ENCODE measurements around the gene SNX2. TPM values are rescaled to one million over a fixed set of nuclear protein-coding genes. Genes with fewer than 3 reads are reported as not detected.

Gene SNX2
- total RNA-seq, 1 donor from 2014 or later = 57.8 TPM

GRCh38 chr5:122772446-122772845, 2.4 kb upstream of the SNX2 start:
- DNase-seq (ENCODE audit: low read depth, low spot score) = no peak

GRCh38 chr5:122773619-122774018, 1.3 kb upstream of the SNX2 start:
- DNase-seq (ENCODE audit: low read depth, low spot score) = no peak

GRCh38 chr5:122774519-122774860, 390 bp upstream of the SNX2 start:
- no peak for DNase-seq (ENCODE audit: low read depth, low spot score)

GRCh38 chr5:122775550-122776542, 966 bp downstream of the SNX2 start:
- DNase-seq (ENCODE audit: low read depth, low spot score) = no peak

- no peak for DNase-seq (ENCODE audit: low read depth, low spot score)
Observed at GRCh38 chr5:122778157-122778556, 3.3 kb downstream of the SNX2 start.

GRCh38 chr5:122779451-122779850, 4.6 kb downstream of the SNX2 start:
- no peak for DNase-seq (ENCODE audit: low read depth, low spot score)

- DNase-seq (ENCODE audit: low read depth, low spot score) = no peak
Observed at GRCh38 chr5:122780296-122780695, 5.4 kb downstream of the SNX2 start.

GRCh38 chr5:122781465-122781864, 6.6 kb downstream of the SNX2 start:
- no peak for DNase-seq (ENCODE audit: low read depth, low spot score)

GRCh38 chr5:122785294-122785693, 10.4 kb downstream of the SNX2 start:
- no peak for DNase-seq (ENCODE audit: low read depth, low spot score)

- DNase-seq (ENCODE audit: low read depth, low spot score) = no peak
Observed at GRCh38 chr5:122788371-122788770, 13.5 kb downstream of the SNX2 start.

GRCh38 chr5:122788996-122789395, 14.1 kb downstream of the SNX2 start:
- no peak for DNase-seq (ENCODE audit: low read depth, low spot score)

GRCh38 chr5:122789461-122790171, 14.7 kb downstream of the SNX2 start:
- DNase-seq (ENCODE audit: low read depth, low spot score) = no peak

GRCh38 chr5:122790354-122791103, 15.6 kb downstream of the SNX2 start:
- no peak for DNase-seq (ENCODE audit: low read depth, low spot score)

GRCh38 chr5:122805481-122805880, 30.6 kb downstream of the SNX2 start:
- DNase-seq (ENCODE audit: low read depth, low spot score) = no peak

GRCh38 chr5:122810405-122810804, 35.5 kb downstream of the SNX2 start:
- DNase-seq (ENCODE audit: low read depth, low spot score) = no peak

- DNase-seq (ENCODE audit: low read depth, low spot score) = no peak
Observed at GRCh38 chr5:122815218-122815767, 40.4 kb downstream of the SNX2 start.

- DNase-seq (ENCODE audit: low read depth, low spot score) = no peak
Observed at GRCh38 chr5:122816756-122817155, 41.9 kb downstream of the SNX2 start.

GRCh38 chr5:122831984-122832383, 57.1 kb downstream of the SNX2 start:
- DNase-seq (ENCODE audit: low read depth, low spot score) = no peak

GRCh38 chr5:122835681-122836080, 60.8 kb downstream of the SNX2 start:
- DNase-seq (ENCODE audit: low read depth, low spot score) = no peak

GRCh38 chr5:122836947-122837346, 62.1 kb downstream of the SNX2 start:
- DNase-seq (ENCODE audit: low read depth, low spot score) = no peak

- DNase-seq (ENCODE audit: low read depth, low spot score) = no peak
Observed at GRCh38 chr5:122839731-122840130, 64.9 kb downstream of the SNX2 start.
